Astrocyte (in vitro differentiated cells and primary cell): ENCODE results near the gene FAM53B. TPM values are rescaled to one million over a fixed set of nuclear protein-coding genes. Genes with fewer than 3 reads are reported as not detected.

Experiments
- DNase-seq: peaks from one replicate; pipeline ENCODE4 v3.0.0-alpha.2; 2010; ENCODE audit warnings: low read depth
- FAIRE-seq: peaks from 2 replicates; lab custom pipeline; 2011; peaks lifted over from hg19 to GRCh38; lab: Jason Lieb, UNC
- H2AFZ ChIP-seq: 2 replicates; pipeline ENCODE4 v1.6.0; 2012; ENCODE audit warnings: low read depth, low read length, inconsistent platforms
- H3K27ac ChIP-seq: 2 replicates; pipeline ENCODE4 v1.5.1; 2011; ENCODE audit warnings: low read depth, low read length, inconsistent platforms
- H3K27me3 ChIP-seq: 2 replicates; pipeline ENCODE4 v1.6.0; 2011; ENCODE audit warnings: low read length, inconsistent platforms; ENCODE audit not compliant: insufficient read depth
- H3K36me3 ChIP-seq: 2 replicates; pipeline ENCODE4 v1.5.1; 2011; ENCODE audit warnings: low read length, inconsistent platforms; ENCODE audit not compliant: insufficient read depth
- H3K4me1 ChIP-seq: 2 replicates; pipeline ENCODE4 v1.5.1; 2011; ENCODE audit warnings: low read length, inconsistent platforms; ENCODE audit not compliant: insufficient read depth
- H3K4me2 ChIP-seq: 2 replicates; pipeline ENCODE4 v1.6.0; 2012; ENCODE audit warnings: low read length, inconsistent platforms
- H3K4me3 ChIP-seq: 2 replicates; pipeline ENCODE4 v1.5.1; 2011; ENCODE audit warnings: low read depth, mild to moderate bottlenecking, low read length, inconsistent platforms; ENCODE audit not compliant: insufficient read depth
- H3K79me2 ChIP-seq: 2 replicates; pipeline ENCODE4 v1.6.0; 2012; ENCODE audit warnings: mild to moderate bottlenecking, low read length, inconsistent platforms; ENCODE audit not compliant: insufficient read depth
- H3K9ac ChIP-seq: 2 replicates; pipeline ENCODE4 v1.6.0; 2012; ENCODE audit warnings: mild to moderate bottlenecking, low read length, inconsistent platforms
- H3K9me3 ChIP-seq: 2 replicates; pipeline ENCODE4 v1.5.1; 2012; ENCODE audit warnings: low read depth, mild to moderate bottlenecking, low read length, inconsistent platforms; ENCODE audit not compliant: insufficient read depth
- H4K20me1 ChIP-seq: 2 replicates; pipeline ENCODE4 v1.6.0; 2012; ENCODE audit warnings: low read length, inconsistent platforms; ENCODE audit not compliant: insufficient read depth
- H3K27ac Mint-ChIP-seq: one replicate; pipeline ENCODE4 v1.8.0; 2021; ENCODE audit warnings: mild to moderate bottlenecking, mixed read lengths; ENCODE audit not compliant: unreplicated experiment
- H3K27me3 Mint-ChIP-seq: one replicate; pipeline ENCODE4 v1.8.0; 2021; ENCODE audit warnings: low read depth, mixed read lengths; ENCODE audit not compliant: unreplicated experiment
- H3K36me3 Mint-ChIP-seq: one replicate; pipeline ENCODE4 v1.8.0; 2021; ENCODE audit warnings: low read depth, mixed read lengths; ENCODE audit not compliant: unreplicated experiment
- H3K4me1 Mint-ChIP-seq: one replicate; pipeline ENCODE4 v1.8.0; 2021; ENCODE audit warnings: low read depth, mixed read lengths; ENCODE audit not compliant: unreplicated experiment
- H3K4me3 Mint-ChIP-seq: one replicate; pipeline ENCODE4 v1.8.0; 2021; ENCODE audit warnings: mild to moderate bottlenecking, moderate library complexity, mixed read lengths; ENCODE audit not compliant: unreplicated experiment
- H3K9me3 Mint-ChIP-seq: one replicate; pipeline ENCODE4 v1.8.0; 2021; ENCODE audit warnings: mild to moderate bottlenecking, mixed read lengths; ENCODE audit not compliant: unreplicated experiment
- EZH2 ChIP-seq: IDR thresholded peaks from 2 replicates; pipeline ENCODE4 v1.6.1; 2012; ENCODE audit warnings: mild to moderate bottlenecking, low read length, inconsistent platforms; ENCODE audit not compliant: insufficient read depth
- total RNA-seq: library from RNA; stranded (reverse); gene quantifications from 2 replicates; pipeline ENCODE4 v1.2.1, GENCODE V29; 2021
- TF ChIP-seq, protein P1 (sequence below): IDR thresholded peaks from 2 replicates; pipeline ENCODE4 v1.5.1; 2011; ENCODE audit warnings: low read depth, mild to moderate bottlenecking, inconsistent platforms, low read length, moderate library complexity; ENCODE audit not compliant: insufficient read depth

The FAM53B gene
- total RNA-seq, 1 donor from 2014 or later, result 12.9 TPM

- Histone ChIP-seq H3K9ac (no peak overlapping the region), H4K20me1 (peaks cover 57% of the 10 kb centered on the region), H3K9me3 (no peaks in the 10 kb centered on the region), H3K4me3 (peak overlapping the region; percentile 66), H3K27ac (no peak overlapping the region), H3K79me2 (peaks cover 35% of the 10 kb centered on the region), H3K36me3 (no peaks in the 10 kb centered on the region), H3K4me2 (peak overlapping the region; percentile 88), H3K4me1 (peaks cover 32% of the 10 kb centered on the region), H2AFZ (no peak overlapping the region), H3K27me3 (no peaks in the 10 kb centered on the region)
- Mint-ChIP-seq H3K27ac (no peak overlapping the region), H3K4me3 (peak overlapping the region; percentile 96), H3K36me3 (peaks cover 2% of the 10 kb centered on the region), H3K4me1 (peaks cover 37% of the 10 kb centered on the region), H3K27me3 (no peaks in the 10 kb centered on the region), H3K9me3 (no peaks in the 10 kb centered on the region)
- DNase-seq (no peak), FAIRE-seq (no peak)
- TF ChIP-seq, protein P1, sequence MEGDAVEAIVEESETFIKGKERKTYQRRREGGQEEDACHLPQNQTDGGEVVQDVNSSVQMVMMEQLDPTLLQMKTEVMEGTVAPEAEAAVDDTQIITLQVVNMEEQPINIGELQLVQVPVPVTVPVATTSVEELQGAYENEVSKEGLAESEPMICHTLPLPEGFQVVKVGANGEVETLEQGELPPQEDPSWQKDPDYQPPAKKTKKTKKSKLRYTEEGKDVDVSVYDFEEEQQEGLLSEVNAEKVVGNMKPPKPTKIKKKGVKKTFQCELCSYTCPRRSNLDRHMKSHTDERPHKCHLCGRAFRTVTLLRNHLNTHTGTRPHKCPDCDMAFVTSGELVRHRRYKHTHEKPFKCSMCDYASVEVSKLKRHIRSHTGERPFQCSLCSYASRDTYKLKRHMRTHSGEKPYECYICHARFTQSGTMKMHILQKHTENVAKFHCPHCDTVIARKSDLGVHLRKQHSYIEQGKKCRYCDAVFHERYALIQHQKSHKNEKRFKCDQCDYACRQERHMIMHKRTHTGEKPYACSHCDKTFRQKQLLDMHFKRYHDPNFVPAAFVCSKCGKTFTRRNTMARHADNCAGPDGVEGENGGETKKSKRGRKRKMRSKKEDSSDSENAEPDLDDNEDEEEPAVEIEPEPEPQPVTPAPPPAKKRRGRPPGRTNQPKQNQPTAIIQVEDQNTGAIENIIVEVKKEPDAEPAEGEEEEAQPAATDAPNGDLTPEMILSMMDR, result no peak
- no peak for TF ChIP-seq EZH2
Observed at GRCh38 chr10:124741922-124742412, 2.2 kb downstream of the FAM53B start.

DNA sequence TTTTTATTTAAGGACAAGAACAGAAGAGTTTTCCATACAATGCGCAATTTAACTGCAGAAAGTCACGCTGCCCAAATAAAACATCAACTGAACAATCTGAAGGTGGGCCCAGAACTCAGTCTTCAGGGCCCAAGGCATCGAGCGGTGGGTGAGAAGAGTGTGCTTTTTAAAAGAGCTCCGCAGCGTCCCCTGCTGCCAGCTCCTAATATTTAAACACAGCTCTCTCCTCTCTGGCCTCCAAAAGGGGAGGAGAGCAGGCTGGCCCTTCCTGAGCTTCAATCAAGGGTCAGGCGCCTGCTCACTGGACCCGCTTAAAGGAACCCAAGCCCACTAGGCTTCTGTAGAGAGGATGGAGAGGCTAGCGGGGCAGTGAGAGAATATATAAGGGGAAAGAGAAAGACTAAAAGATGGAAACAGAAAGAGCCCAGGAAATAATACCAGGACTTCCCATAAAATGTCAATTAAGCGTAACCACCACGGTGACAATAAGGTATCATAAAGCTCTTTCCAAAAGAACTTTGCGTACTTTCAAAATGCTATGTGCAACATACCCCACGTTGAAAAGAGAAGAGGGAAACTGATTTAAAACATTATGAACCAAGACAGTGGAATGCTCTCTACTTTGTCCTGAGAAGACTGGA is 2.8 kb downstream of the FAM53B start:
- Histone ChIP-seq H3K36me3 (no peaks in the 10 kb centered on the region), H3K79me2 (peaks cover 37% of the 10 kb centered on the region), H3K9ac (peak overlapping the region; percentile 34), H2AFZ (no peak overlapping the region), H3K27me3 (no peaks in the 10 kb centered on the region), H3K27ac (no peak overlapping the region), H3K4me1 (peaks cover 32% of the 10 kb centered on the region), H3K4me3 (peak overlapping the region; percentile 32), H3K9me3 (no peaks in the 10 kb centered on the region), H3K4me2 (peak overlapping the region; percentile 88), H4K20me1 (peaks cover 63% of the 10 kb centered on the region)
- no peak overlapping the region for H3K27ac Mint-ChIP-seq
- H3K36me3 Mint-ChIP-seq, result peaks cover 2% of the 10 kb centered on the region
- no peaks in the 10 kb centered on the region for H3K27me3 Mint-ChIP-seq
- no peak for TF ChIP-seq EZH2
- TF ChIP-seq, protein P1, result peak; percentile 81
- no peak for FAIRE-seq
- peak; percentile 39 for DNase-seq
- H3K4me3 Mint-ChIP-seq, result peak overlapping the region; percentile 36
- H3K4me1 Mint-ChIP-seq, result peaks cover 38% of the 10 kb centered on the region
- H3K9me3 Mint-ChIP-seq, result no peaks in the 10 kb centered on the region
